Measurements from ENCODE around the gene APBB1IP.
A peak's percentile ranks its signal among the peaks of the same experiment; 100 is the strongest.
"Not testable (repeated sequence)": the region's sequence is repeated elsewhere in the genome, so short reads cannot be mapped to it uniquely, and the experiment has no call there.

Gene APBB1IP

DNA sequence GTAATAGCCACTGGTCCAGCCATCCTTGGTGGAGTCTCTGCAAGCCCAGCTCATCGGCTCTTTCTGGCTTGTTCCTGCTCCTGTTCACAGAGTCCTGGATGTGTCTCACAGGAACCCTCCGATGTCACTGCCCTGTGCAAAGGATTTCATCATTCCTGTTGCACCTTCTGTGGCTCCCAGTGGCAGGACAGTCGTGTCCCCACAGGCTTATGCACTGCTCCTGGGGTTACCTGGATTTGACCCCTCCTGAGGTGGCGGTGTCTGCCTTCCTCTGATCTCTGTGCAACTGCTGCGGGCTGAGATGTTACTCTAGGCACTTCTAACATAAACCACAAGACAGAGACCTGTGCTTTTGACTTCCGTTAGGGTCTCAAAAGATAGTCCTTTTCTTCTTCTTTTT lies 30.6 kb downstream of the APBB1IP start:
- DNase-seq (ENCODE audit: low read depth in 1 of 2, low spot score in 1 of 2), result peak in 1 of 2 experiments; percentile 18
- TF ChIP-seq SPI1 (IDR thresholded peaks at IDR 0.05; ENCODE audit: borderline replicate concordance, low read depth) (no peak), GABPA (IDR thresholded peaks at IDR 0.05; ENCODE audit: low read depth) (no peak), POLR2AphosphoS5 (IDR thresholded peaks at IDR 0.05; ENCODE audit: low read depth) (no peak)
- TF ChIP-seq, protein P1, sequence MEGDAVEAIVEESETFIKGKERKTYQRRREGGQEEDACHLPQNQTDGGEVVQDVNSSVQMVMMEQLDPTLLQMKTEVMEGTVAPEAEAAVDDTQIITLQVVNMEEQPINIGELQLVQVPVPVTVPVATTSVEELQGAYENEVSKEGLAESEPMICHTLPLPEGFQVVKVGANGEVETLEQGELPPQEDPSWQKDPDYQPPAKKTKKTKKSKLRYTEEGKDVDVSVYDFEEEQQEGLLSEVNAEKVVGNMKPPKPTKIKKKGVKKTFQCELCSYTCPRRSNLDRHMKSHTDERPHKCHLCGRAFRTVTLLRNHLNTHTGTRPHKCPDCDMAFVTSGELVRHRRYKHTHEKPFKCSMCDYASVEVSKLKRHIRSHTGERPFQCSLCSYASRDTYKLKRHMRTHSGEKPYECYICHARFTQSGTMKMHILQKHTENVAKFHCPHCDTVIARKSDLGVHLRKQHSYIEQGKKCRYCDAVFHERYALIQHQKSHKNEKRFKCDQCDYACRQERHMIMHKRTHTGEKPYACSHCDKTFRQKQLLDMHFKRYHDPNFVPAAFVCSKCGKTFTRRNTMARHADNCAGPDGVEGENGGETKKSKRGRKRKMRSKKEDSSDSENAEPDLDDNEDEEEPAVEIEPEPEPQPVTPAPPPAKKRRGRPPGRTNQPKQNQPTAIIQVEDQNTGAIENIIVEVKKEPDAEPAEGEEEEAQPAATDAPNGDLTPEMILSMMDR (IDR thresholded peaks at IDR 0.05; ENCODE audit: insufficient read depth, low read length), result no peak
- TF ChIP-seq, protein P2, sequence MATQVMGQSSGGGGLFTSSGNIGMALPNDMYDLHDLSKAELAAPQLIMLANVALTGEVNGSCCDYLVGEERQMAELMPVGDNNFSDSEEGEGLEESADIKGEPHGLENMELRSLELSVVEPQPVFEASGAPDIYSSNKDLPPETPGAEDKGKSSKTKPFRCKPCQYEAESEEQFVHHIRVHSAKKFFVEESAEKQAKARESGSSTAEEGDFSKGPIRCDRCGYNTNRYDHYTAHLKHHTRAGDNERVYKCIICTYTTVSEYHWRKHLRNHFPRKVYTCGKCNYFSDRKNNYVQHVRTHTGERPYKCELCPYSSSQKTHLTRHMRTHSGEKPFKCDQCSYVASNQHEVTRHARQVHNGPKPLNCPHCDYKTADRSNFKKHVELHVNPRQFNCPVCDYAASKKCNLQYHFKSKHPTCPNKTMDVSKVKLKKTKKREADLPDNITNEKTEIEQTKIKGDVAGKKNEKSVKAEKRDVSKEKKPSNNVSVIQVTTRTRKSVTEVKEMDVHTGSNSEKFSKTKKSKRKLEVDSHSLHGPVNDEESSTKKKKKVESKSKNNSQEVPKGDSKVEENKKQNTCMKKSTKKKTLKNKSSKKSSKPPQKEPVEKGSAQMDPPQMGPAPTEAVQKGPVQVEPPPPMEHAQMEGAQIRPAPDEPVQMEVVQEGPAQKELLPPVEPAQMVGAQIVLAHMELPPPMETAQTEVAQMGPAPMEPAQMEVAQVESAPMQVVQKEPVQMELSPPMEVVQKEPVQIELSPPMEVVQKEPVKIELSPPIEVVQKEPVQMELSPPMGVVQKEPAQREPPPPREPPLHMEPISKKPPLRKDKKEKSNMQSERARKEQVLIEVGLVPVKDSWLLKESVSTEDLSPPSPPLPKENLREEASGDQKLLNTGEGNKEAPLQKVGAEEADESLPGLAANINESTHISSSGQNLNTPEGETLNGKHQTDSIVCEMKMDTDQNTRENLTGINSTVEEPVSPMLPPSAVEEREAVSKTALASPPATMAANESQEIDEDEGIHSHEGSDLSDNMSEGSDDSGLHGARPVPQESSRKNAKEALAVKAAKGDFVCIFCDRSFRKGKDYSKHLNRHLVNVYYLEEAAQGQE (IDR thresholded peaks at IDR 0.05; ENCODE audit: insufficient replicate concordance, low read depth), result no peak
- Histone ChIP-seq H3K27me3 (ENCODE audit: insufficient read depth, poor library complexity, severe bottlenecking) (no peaks in the 10 kb centered on the region), H3K4me3 (replicated peaks; ENCODE audit: insufficient read depth, low read length) (no peak overlapping the region), H3K27ac (replicated peaks) (no peak overlapping the region)

DNA sequence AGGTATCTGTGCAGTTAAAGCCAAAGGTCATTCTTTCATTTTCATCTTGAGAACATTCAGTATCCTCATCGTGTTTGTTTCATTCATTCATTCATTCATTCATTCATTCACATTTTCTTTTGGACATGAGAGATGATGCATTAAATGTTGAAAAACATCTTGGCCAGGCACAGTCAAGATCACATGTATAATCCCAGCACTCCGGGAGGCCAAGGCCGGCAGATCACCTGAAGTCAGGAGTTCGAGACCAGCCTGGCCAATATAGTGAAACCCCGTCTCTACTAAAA lies 34.3 kb downstream of the APBB1IP start:
- H3K27ac ChIP-seq (replicated peaks), result no peak overlapping the region
- TF ChIP-seq SPI1 (IDR thresholded peaks at IDR 0.05; ENCODE audit: borderline replicate concordance, low read depth) (no peak), GABPA (IDR thresholded peaks at IDR 0.05; ENCODE audit: low read depth) (no peak), POLR2AphosphoS5 (IDR thresholded peaks at IDR 0.05; ENCODE audit: low read depth) (no peak)
- TF ChIP-seq, protein P1 (IDR thresholded peaks at IDR 0.05; ENCODE audit: insufficient read depth, low read length), result no peak
- TF ChIP-seq, protein P2 (IDR thresholded peaks at IDR 0.05; ENCODE audit: insufficient replicate concordance, low read depth), result no peak
- no peak for DNase-seq (ENCODE audit: low read depth in 1 of 2, low spot score in 1 of 2)
- H3K27me3 ChIP-seq (ENCODE audit: insufficient read depth, poor library complexity, severe bottlenecking), result no peaks in the 10 kb centered on the region
- H3K4me3 ChIP-seq (replicated peaks; ENCODE audit: insufficient read depth, low read length), result no peak overlapping the region

DNA sequence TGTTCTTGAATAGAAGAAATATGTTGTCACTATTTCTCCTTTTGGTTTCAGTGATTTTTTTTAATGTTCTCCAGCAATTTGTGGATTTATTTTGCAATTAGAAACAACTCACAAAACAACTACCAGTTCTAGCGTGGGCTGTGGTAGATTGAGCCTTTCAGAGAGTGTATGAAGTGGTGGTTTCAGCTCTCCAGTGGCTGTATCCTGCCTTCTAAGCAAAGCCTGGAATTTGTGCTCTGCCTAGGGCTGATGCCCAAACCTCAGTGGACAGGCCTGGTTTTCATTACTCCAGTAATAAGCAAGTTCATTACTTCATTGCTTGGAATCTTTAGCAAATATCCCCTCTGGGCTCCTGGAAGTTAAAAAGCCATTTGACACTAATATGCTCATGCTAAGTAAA lies 35.9 kb downstream of the APBB1IP start:
- H3K4me3 ChIP-seq (replicated peaks; ENCODE audit: insufficient read depth, low read length), result no peak overlapping the region
- TF ChIP-seq, protein P2 (IDR thresholded peaks at IDR 0.05; ENCODE audit: insufficient replicate concordance, low read depth), result no peak
- no peak for TF ChIP-seq GABPA (IDR thresholded peaks at IDR 0.05; ENCODE audit: low read depth)
- no peak for TF ChIP-seq SPI1 (IDR thresholded peaks at IDR 0.05; ENCODE audit: borderline replicate concordance, low read depth)
- TF ChIP-seq, protein P1 (IDR thresholded peaks at IDR 0.05; ENCODE audit: insufficient read depth, low read length), result no peak
- TF ChIP-seq POLR2AphosphoS5 (IDR thresholded peaks at IDR 0.05; ENCODE audit: low read depth), result no peak
- H3K27ac ChIP-seq (replicated peaks), result no peak overlapping the region
- H3K27me3 ChIP-seq (ENCODE audit: insufficient read depth, poor library complexity, severe bottlenecking), result no peaks in the 10 kb centered on the region
- DNase-seq (ENCODE audit: low read depth in 1 of 2, low spot score in 1 of 2), result no peak

DNA sequence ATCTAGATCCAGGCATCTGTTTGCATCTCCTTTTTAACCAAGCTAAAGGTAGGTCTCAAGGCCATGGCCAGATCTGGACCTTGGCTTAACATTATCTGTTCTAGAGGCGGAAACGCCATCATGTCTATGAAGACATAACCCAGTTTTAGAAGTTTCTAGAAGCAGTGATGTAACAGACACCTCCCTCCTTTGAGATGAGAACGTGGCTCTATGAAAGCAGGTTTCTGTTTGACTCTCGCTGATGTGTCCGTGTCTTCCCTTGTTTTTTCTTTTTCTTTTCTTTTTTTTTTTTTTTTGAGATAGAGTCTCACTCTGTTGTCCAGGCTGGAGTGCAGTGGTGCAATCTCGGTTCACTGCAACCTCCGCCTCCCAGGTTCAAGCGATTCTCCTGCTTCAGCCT lies 36.7 kb downstream of the APBB1IP start:
- H3K27ac ChIP-seq (replicated peaks); H3K4me3 ChIP-seq (replicated peaks; ENCODE audit: insufficient read depth, low read length); H3K27me3 ChIP-seq (ENCODE audit: insufficient read depth, poor library complexity, severe bottlenecking): not testable (repeated sequence)

More for the DNA sequence above, 36.7 kb downstream of the APBB1IP start:
- DNase-seq (ENCODE audit: low read depth in 1 of 2, low spot score in 1 of 2), result not testable (repeated sequence)
